K562 (cell line): ENCODE measurements around the gene RBBP5. TPM values are rescaled to one million over a fixed set of nuclear protein-coding genes. Genes with fewer than 3 reads are reported as not detected.

Source experiments
- ATAC-seq: fragments of 200-7000 bp; cut with Tn5 transposase; 3 replicates; pipeline ENCODE4 v1.9.1; 2020; ENCODE audit warnings: moderate library complexity
- BruUV-seq: library from RNA; stranded (reverse); fragments of 400-500 nt; replicated peaks from 2 replicates; lab custom pipeline; 2021; lab: Mats Ljungman, UMichigan
- CTCF ChIA-PET: fragments of 300-600 bp; formaldehyde crosslinking; extraction: SDS; loops from one replicate; lab custom pipeline; 2021; ENCODE audit warnings: low intra/inter-chr PET ratio; lab: Yijun Ruan, JAX
- POLR2A ChIA-PET: fragments of 300-600, 350-650 bp; sonication (Branson Sonifier 250); formaldehyde crosslinking; extraction: SDS; loops from one replicate; lab custom pipeline; 2021; ENCODE audit warnings: antibody characterized with exemption, inconsistent platforms; lab: Yijun Ruan, JAX
- DNase-seq, 4 experiments: peaks; one replicate each; pipeline versions ENCODE4 v3.0.0 to v3.0.0-alpha.2; 2011 to 2018; ENCODE audit warnings: low spot score in 3 of 4, mixed read lengths in 3 of 4; ENCODE audit errors: extremely low read depth in 1 of 4
- FAIRE-seq: peaks from 2 replicates; lab custom pipeline; 2011; peaks lifted over from hg19 to GRCh38; lab: Jason Lieb, UNC
- H2AFZ ChIP-seq: 2 replicates; pipeline ENCODE4 v1.6.0; 2011; ENCODE audit warnings: low read depth, low read length, control low read depth, inconsistent platforms
- H3K27ac ChIP-seq: fragments of 200-600 bp; 3 replicates; pipeline ENCODE4 v1.8.0; 2011; ENCODE audit warnings: low read depth, mild to moderate bottlenecking, control low read depth, inconsistent platforms, low read length, moderate library complexity, mixed read lengths; ENCODE audit errors: extremely low read depth
- H3K27me3 ChIP-seq, 2 experiments: fragments of 300-600 bp in 1 of 2; 2 replicates in 1 of 2; 3 replicates in 1 of 2; pipeline versions ENCODE4 v1.6.0 to v1.8.0; 2011; ENCODE audit warnings: inconsistent platforms in 2 of 2, low read length in 2 of 2, mild to moderate bottlenecking in 1 of 2, mixed read lengths in 1 of 2, moderate library complexity in 1 of 2; ENCODE audit not compliant: control insufficient read depth in 2 of 2, insufficient read depth in 2 of 2
- H3K36me3 ChIP-seq: fragments of 300-600 bp; 3 replicates; pipeline ENCODE4 v1.8.0; 2011; ENCODE audit warnings: mild to moderate bottlenecking, low read length, inconsistent platforms; ENCODE audit not compliant: control insufficient read depth, insufficient read depth
- H3K4me1 ChIP-seq, 2 experiments: fragments of 200-600 bp in 1 of 2; replicated peaks in 1 of 2; 2 replicates in 1 of 2; 3 replicates in 1 of 2; pipeline versions ENCODE4 v1.5.1 to v1.8.0; 2011; ENCODE audit warnings: inconsistent platforms in 2 of 2, low read length in 2 of 2, mild to moderate bottlenecking in 1 of 2, mixed read lengths in 1 of 2, moderate library complexity in 1 of 2; ENCODE audit not compliant: control insufficient read depth in 2 of 2, insufficient read depth in 2 of 2
- H3K4me2 ChIP-seq: 2 replicates; pipeline ENCODE4 v1.6.1; 2011; ENCODE audit warnings: low read length, control low read depth, inconsistent platforms, mixed read lengths; ENCODE audit not compliant: insufficient read depth
- H3K4me3 ChIP-seq: fragments of 200-600 bp; sonication (generic), shearing (Covaris generic); 2 replicates; pipeline ENCODE4 v1.5.1; 2016; ENCODE audit warnings: control low read depth, inconsistent platforms
- H3K79me2 ChIP-seq: fragments of 200-600 bp; 3 replicates; pipeline ENCODE4 v1.8.0; 2011; ENCODE audit warnings: low read length, inconsistent platforms; ENCODE audit not compliant: control insufficient read depth, insufficient read depth
- H3K9ac ChIP-seq, 2 experiments: 2 replicates each; pipeline versions ENCODE4 v1.6.0 to v1.6.1; 2011; ENCODE audit warnings: low read depth in 2 of 2, low read length in 2 of 2, control low read depth in 1 of 2, inconsistent platforms in 1 of 2, mild to moderate bottlenecking in 1 of 2, mixed read lengths in 1 of 2; ENCODE audit not compliant: insufficient read depth in 1 of 2
- H3K9me1 ChIP-seq: one replicate; pipeline ENCODE4 v1.6.0; 2011; ENCODE audit warnings: inconsistent platforms, mild to moderate bottlenecking, low read length, moderate library complexity; ENCODE audit not compliant: control insufficient read depth, insufficient read depth
- H3K9me3 ChIP-seq: replicated peaks from 2 replicates; pipeline ENCODE4 v1.5.1; 2011; ENCODE audit warnings: low read depth, low read length, inconsistent platforms; ENCODE audit not compliant: control insufficient read depth, insufficient read depth
- H4K20me1 ChIP-seq: replicated peaks from 2 replicates; pipeline ENCODE4 v1.6.1; 2011; ENCODE audit warnings: low read length, inconsistent platforms, mixed read lengths; ENCODE audit not compliant: control insufficient read depth, insufficient read depth
- BCOR ChIP-seq: fragments of 450-650 bp; IDR thresholded peaks from 2 replicates; pipeline ENCODE4 v1.6.1; 2016
- ELF2 ChIP-seq: fragments of 250-450 bp; sonication (Bioruptor Pico); IDR thresholded peaks from 2 replicates; pipeline ENCODE4 v1.5.0; 2021; ENCODE audit warnings: mild to moderate bottlenecking
- IFI16 ChIP-seq: fragments of 250-450 bp; sonication (Bioruptor Pico); IDR thresholded peaks from 2 replicates; pipeline ENCODE4 v2.1.2; 2022; ENCODE audit warnings: mild to moderate bottlenecking, inconsistent platforms
- MITF ChIP-seq: IDR thresholded peaks from 2 replicates; pipeline ENCODE4 v1.6.1; 2014; ENCODE audit warnings: antibody characterized with exemption
- NCOA2 ChIP-seq, 2 experiments: fragments of 450-650 bp; IDR thresholded peaks; 2 replicates each; pipeline ENCODE4 v1.6.1; 2018; ENCODE audit warnings: mild to moderate bottlenecking in 2 of 2, moderate library complexity in 1 of 2; ENCODE audit not compliant: partially characterized antibody in 2 of 2
- RBM25 ChIP-seq: fragments of 200-400 bp; formaldehyde crosslinking; IDR thresholded peaks from 2 replicates; pipeline ENCODE4 v1.6.1; 2018; ENCODE audit warnings: low read length, low read depth, moderate library complexity; ENCODE audit not compliant: severe bottlenecking
- SIRT6 ChIP-seq: IDR thresholded peaks from one replicate; pipeline ENCODE4 v1.6.1; 2012; ENCODE audit warnings: low read depth, mild to moderate bottlenecking, control low read depth, inconsistent platforms, low read length, moderate library complexity
- TCF7L2 ChIP-seq: fragments of 150-350 bp; IDR thresholded peaks from 2 replicates; pipeline ENCODE4 v1.6.1; 2016; ENCODE audit warnings: low read depth, mild to moderate bottlenecking, low read length, moderate library complexity
- UBTF ChIP-seq, 2 experiments: IDR thresholded peaks; 2 replicates each; pipeline ENCODE4 v1.6.1; 2012; ENCODE audit warnings: improper control_type of control experiment in 2 of 2, low read depth in 2 of 2, low read length in 2 of 2, borderline replicate concordance in 1 of 2
- ZFP36 ChIP-seq: fragments of 150-350 bp; IDR thresholded peaks from 2 replicates; pipeline ENCODE4 v1.6.1; 2018; ENCODE audit warnings: low read length, low read depth; ENCODE audit not compliant: partially characterized antibody
- ZNF121 ChIP-seq: sonication (generic); formaldehyde crosslinking; conservative IDR thresholded peaks from 2 replicates; pipeline ENCODE4 v1.8.0; 2022; ENCODE audit warnings: missing genetic modification reagents
- WGBS: fragments of 100-300 bp; shearing (Covaris generic); methylation state at CpG from one replicate; pipeline ENCODE4 v1.1.6; 2016; ENCODE audit warnings: low coverage, mixed read lengths; ENCODE audit not compliant: insufficient coverage; ENCODE audit errors: missing lambda C conversion rate; 5-methylcytosine and 5-hydroxymethylcytosine counted together
- in situ Hi-C: fragments of 300-500 bp; cut with MboI; formaldehyde crosslinking; loops from 4 replicates; pipeline ENCODE4 v1.15.0; 2018; ENCODE audit warnings: inconsistent platforms, mixed read lengths
- intact Hi-C: fragments of 100-400 bp; cut with micrococcal nuclease; formaldehyde crosslinking; loops from 2 replicates; pipeline ENCODE4 v1.14.2; 2022
- polyA plus RNA-seq, 8 experiments: library from polyadenylated mRNA; depleted of rRNA in 4 of 8; stranded (reverse) in 5 of 8; unstranded in 3 of 8; fragments of >200 nt; fragmentation: Nextera tagmentation in 2 of 8; fragmentation: Illumina TruSeq in 1 of 8; extraction: Ambion mirVana in 2 of 8; extraction: Trizol in 1 of 8; gene quantifications; 2 replicates each; pipeline versions ENCODE4 v1.2.1 to v1.2.3, GENCODE V29; 2011 to 2014; ENCODE audit warnings: inconsistent platforms in 1 of 8, missing spikeins in 1 of 8
- total RNA-seq, 7 experiments: library from RNA; depleted of rRNA in 6 of 7; stranded (reverse); fragments of >200 nt in 6 of 7; fragmentation: Illumina TruSeq in 2 of 7; extraction: Trizol in 2 of 7; gene quantifications; 2 replicates each; pipeline versions ENCODE4 v1.2.1 to v1.2.3, GENCODE V29; 2011 to 2021; ENCODE audit warnings: low replicate concordance in 1 of 7

RBBP5 gene
- total and polyA plus RNA-seq, 9 of the 15 experiments (the other 6 are each of a cell fraction or from before 2014, with no cell fraction given), result 17.2 to 37.4 (median 28.4) TPM

GRCh38 chr1:205053296-205053695 is 68.5 kb downstream of the RBBP5 start:
- intact Hi-C loops, result no loop called here
- no peak overlapping the region for H3K9ac ChIP-seq
- no TSS peak for BruUV-seq
- WGBS, result under 1% methylated on average over 5 of the region's 5 CpGs
- peaks cover 59 to 95% of the 10 kb centered on the region in 2 experiments for H3K27me3 ChIP-seq
- H3K79me2 ChIP-seq, result no peaks in the 10 kb centered on the region
- ChIA-PET POLR2A (interaction anchor here (0.6 to 3.2 kb wide), 3 partner anchors 9 to 235 kb away, joined by 3 to 11 read pairs (median 3); no protein-coding TSS in a partner anchor), CTCF (no interaction called here)
- no peak for DNase-seq
- H3K27ac ChIP-seq, result no peak overlapping the region
- no peak overlapping the region for H2AFZ ChIP-seq
- no peak overlapping the region for H3K4me2 ChIP-seq
- no peaks in the 10 kb centered on the region for H3K9me3 ChIP-seq
- no peaks in the 10 kb centered on the region for H3K9me1 ChIP-seq
- FAIRE-seq, result no peak
- H3K36me3 ChIP-seq, result no peaks in the 10 kb centered on the region
- H4K20me1 ChIP-seq, result peaks cover 17% of the 10 kb centered on the region
- in situ Hi-C loops, result no loop called here
- ATAC-seq, result no peak
- TF ChIP-seq IFI16 (CRISPR knock-in tag) (no peak), MITF (no peak), TCF7L2 (no peak), BCOR (0 out of 2 replicates have a peak, but pooled peaks have one; percentile 19), NCOA2 (IDR thresholded peaks at IDR 0.05; ENCODE audit: partially characterized antibody in 2 of 2) (no peak), ZNF121 (CRISPR knock-in tag) (no peak), UBTF (IDR thresholded peaks at IDR 0.05; ENCODE audit: borderline replicate concordance in 1 of 2, low read depth in 2 of 2, low read length in 2 of 2) (no peak), SIRT6 (no peak), RBM25 (peak; percentile 79), ELF2 (CRISPR knock-in tag) (no peak), ZFP36 (peak; percentile 83)
- no peak overlapping the region for H3K4me3 ChIP-seq
- no peaks in the 10 kb centered on the region for H3K4me1 ChIP-seq
